GM19043 (cell line): Measurements from ENCODE around the gene ZNF146.
"Not testable (repeated sequence)": the region's sequence is repeated elsewhere in the genome, so short reads cannot be mapped to it uniquely, and the experiment has no call there.

Experiments used
- ATAC-seq: cut with Tn5 transposase; IDR thresholded peaks from one replicate; pipeline ENCODE4 v1.9.1; 2021; ENCODE audit warnings: low read depth; ENCODE audit not compliant: unreplicated experiment

Gene ZNF146

DNA sequence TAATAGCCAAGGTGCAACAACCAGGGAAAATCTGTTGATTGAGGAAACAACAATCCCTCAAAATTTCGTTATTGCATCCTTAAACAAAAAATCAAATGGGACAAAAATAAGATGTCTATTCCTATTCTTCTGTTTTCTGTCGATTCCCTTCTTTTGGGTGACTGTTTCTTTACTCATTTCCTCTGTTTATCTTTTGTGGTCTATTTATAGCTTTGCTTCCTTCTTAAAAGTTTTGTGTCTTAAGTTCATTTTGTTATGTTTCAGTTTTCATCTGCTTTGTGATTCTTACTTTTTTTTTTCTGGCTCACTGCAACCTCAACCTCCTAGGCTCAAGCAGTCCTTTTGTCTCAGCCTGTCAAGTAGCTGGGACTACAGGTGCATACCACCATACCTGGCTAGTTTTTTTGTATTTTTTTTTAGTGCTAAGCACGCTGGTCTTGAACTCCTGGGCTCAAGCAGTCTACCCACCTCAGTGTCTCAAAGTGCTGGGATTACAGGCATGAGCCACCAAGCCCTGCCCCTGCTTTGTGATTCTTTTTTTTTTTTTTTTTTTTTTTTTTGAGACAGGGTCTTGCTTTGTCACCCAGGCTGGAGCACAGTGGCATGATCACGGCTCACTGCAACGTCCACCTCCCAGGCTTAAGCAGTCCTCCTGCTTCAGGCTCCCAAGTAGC is 10.4 kb downstream of the ZNF146 start:
- no peak for ATAC-seq

- ATAC-seq, result not testable (repeated sequence)
Measured at GRCh38 chr19:36233626-36234025, 18.7 kb downstream of the ZNF146 start.

DNA sequence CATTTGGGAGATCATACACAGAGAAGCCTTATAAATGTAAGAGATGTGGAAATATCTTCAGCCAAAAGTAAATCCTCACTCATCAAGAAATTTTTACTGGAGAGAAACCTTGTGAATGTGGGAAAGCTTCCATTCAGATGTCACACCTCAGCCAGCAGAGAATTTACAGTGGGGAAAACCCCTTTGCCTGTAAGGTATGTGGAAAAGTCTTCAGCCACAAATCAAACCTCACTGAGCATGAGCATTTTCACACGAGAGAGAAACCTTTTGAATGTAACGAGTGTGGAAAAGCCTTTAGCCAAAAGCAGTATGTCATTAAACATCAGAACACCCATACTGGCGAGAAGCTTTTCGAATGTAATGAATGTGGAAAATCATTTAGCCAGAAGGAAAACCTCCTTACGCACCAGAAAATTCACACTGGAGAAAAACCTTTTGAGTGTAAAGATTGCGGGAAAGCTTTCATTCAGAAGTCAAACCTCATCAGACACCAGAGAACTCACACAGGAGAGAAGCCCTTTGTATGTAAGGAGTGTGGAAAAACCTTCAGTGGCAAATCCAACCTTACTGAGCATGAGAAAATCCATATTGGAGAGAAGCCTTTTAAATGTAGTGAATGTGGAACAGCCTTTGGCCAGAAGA is 21.5 kb downstream of the ZNF146 start:
- no peak for ATAC-seq

DNA sequence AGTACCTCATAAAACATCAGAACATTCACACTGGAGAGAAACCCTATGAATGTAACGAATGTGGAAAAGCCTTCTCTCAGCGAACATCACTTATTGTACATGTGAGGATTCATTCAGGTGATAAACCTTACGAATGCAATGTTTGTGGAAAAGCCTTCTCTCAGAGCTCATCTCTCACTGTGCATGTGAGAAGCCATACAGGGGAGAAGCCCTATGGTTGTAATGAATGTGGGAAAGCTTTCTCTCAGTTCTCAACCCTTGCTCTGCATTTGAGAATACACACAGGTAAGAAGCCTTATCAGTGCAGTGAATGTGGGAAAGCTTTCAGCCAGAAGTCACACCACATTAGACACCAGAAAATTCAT is 22.0 kb downstream of the ZNF146 start:
- ATAC-seq, result no peak

GRCh38 chr19:36244066-36244465 is 29.2 kb downstream of the ZNF146 start:
- ATAC-seq, result no peak

- ATAC-seq, result no peak
Measured at GRCh38 chr19:36245210-36246005, 30.5 kb downstream of the ZNF146 start.

DNA sequence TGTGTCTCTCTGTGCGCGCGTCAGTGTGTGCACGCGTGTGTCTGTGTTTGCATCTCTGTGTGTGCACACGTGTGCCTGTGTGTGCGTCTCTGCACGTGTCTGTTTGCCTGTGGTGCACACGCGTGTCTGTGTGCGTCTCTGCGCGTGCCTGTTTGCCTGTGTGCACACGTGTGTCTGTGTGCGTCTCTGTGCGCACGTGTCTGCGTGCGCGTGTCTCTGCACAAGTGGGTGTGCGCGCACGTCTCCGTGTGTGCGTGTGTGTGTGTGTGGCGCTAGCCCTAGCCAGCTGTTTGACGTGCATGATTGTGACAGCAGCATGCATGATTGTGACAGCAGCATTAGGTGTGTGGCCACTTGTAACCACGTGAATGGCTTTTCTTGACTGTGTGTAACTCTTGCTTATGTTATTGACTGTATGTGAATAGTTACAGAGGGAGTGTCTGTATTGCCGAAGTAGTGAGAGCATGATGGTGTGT is 31.1 kb downstream of the ZNF146 start:
- ATAC-seq, result no peak

DNA sequence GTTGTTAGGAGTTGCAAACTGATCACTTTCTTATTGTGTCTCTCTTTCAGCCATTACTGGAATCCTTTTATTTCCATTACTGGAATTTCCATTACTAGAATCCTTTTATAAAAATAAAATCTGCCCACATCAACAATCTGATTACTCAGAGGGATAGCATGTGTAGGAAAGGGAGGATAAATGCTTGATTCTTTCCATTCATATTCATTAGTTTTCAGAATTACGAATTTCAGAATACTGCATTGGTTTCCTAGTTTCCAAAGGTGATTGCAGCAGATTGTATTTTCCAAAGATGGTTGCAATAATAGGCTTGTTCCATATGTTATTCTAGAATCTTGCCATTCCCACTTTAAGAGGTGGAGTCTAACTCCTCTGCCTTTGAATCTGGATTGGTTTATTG is 37.1 kb downstream of the ZNF146 start:
- ATAC-seq, result no peak

DNA sequence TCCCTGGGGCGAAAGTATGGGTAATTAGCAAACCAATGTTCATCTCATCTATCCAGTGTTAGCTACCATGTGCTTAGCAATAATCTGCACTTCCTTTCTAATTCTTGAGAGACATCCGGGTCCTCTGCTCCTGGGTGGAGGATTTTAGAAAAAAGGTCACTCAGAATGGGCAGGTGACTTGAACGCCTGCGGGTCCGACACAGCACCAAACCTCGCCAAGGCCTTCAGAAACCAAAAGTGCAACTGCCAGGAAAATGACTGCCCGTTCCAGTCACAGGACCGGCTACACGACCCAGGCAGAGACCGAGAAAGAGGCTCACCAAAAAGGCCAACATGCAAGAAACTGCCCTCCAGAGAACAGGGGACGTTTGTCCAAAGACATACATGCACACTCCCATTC is 39.9 kb downstream of the ZNF146 start:
- ATAC-seq, result no peak

DNA sequence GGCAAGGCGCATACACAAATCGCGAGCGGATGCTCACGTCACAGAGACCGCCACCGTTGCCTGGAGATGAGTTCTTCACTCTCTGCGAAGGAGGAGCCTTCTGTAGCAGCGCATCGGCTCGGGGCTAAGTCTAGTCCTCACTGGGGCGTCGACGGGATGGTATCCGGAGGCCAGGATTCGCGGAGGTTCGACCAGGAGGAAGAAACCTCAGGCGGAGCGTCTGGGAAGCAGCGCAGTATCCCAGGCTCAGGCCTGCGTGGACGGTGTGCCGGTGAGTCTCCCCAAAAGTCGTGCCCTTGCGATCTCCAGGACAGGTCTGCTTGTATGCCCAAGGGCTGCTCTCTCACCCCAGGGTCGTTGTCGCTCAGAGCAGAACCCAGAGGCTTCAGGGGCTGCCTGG is 40.4 kb downstream of the ZNF146 start:
- no peak for ATAC-seq

GRCh38 chr19:36256064-36256463 is 41.2 kb downstream of the ZNF146 start:
- ATAC-seq, result no peak

GRCh38 chr19:36256853-36257519 is 42.1 kb downstream of the ZNF146 start:
- ATAC-seq, result no peak

DNA sequence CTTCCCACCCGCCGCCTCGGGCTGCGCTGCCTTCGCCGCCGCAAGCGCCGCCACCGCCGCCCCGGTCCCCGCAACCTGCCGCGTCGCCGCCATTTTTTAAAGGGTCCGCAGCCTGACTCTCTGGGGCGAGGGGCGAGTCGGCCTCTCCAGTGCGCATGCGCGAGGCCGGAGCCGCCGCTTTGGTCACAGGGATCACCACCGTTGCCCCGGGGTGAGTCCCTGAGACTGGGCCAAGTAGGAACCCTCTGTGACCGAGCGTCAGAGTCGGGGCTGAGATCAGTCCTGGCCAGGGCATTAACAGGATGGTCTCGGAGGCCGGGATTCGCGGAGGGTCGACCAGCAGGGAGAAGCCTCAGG is 42.6 kb downstream of the ZNF146 start:
- no peak for ATAC-seq

DNA sequence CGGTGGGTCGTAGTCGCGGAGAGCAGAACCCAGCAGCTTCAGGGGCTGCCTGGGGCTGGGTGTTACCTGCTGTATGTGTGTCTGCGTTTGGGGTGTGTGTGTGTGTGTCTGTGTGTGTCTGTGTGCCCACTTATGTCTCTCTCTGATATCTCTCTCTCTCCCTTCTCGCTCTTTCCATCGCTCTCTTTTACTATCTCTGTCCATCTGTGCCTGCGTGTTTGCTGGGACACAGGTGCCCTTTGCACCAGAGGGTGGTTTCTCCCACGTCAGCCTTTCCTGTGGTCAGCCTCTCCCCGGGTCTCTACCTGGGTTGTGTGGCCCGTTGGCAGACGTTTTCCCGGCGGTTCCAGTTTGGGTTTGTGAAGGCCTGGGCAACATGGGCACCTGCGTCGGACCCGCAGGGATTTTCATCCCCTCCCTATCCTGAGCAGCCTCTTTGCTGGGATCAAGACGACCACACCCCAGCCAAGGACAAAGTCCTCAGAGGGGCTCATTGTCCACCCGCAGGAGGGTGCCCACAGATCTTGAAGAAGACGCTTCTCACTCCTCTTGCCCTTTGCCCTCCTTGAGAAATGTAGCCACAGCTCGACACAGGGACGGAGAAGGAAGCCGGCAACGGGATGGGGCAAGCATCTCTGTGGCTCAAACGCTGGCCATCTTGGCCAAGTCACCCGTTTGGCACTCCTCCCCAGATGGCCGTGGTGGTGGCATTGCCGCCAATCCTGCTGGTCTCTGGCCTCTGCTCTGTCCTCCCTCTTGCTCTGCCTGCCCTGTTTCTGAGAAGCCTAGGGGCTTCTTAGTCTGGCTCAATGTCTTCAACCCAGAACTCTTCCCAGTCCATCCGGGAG is 43.3 kb downstream of the ZNF146 start:
- ATAC-seq, result no peak

GRCh38 chr19:36259211-36259610 is 44.3 kb downstream of the ZNF146 start:
- no peak for ATAC-seq

DNA sequence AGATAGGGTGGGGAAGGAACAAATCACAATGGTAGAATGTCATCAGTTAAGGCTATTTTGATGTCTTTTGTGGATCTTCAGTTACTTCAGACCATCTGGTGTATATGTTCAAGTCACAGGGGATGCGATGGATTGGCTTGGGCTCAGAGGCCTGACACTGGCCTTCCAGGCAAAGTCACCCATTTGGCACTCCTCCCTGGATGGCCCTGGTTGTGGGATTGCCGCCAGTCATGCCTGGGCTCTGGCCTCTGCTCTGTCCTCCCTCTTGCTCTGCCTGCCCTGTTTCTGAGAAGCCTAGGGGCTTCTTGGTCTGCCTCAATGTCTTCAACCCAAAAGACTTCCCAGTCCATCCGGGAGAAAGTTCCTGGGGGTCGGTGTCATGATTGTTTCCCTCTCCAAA is 50.2 kb downstream of the ZNF146 start:
- ATAC-seq, result no peak

DNA sequence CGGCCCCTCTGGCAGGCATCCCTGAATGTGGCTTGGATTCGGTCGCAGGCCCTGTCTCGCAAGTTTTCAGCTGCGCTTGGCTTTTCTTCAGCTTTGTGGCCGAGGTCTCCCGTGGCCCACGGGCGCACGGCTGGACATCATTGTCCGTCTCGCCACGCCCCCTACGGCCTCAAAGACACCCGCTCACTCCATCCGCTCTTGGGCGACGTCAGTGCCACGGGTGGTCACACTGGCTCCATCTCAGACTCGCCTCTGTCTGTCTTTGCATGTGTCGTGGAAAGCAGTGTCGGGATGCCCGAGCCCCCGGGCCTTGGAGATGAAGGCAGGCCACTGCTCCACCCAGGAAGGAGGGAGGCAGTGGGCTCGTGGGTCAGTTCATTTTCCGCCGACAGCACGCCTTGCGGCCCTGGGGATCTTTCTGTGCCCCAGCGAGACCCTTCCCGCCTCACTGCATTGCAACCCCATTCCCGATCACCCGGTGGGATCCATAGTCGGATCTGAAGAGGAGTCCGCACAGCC is 51.0 kb downstream of the ZNF146 start:
- ATAC-seq, result no peak

- no peak for ATAC-seq
Measured at GRCh38 chr19:36266375-36266961, 51.6 kb downstream of the ZNF146 start.

GRCh38 chr19:36267061-36267845 is 52.3 kb downstream of the ZNF146 start:
- no peak for ATAC-seq
